GM12891 (cell line): ENCODE measurements around the gene DENND2D.

ENCODE experiments used
- POLR2A ChIP-seq: IDR thresholded peaks from 2 replicates; pipeline ENCODE4 v1.6.1; 2011; ENCODE audit warnings: low read depth, low read length, control low read depth
- POLR2AphosphoS5 ChIP-seq: IDR thresholded peaks from 2 replicates; pipeline ENCODE4 v1.6.1; 2011; ENCODE audit warnings: low read depth, low read length, control low read depth
- SPI1 ChIP-seq: IDR thresholded peaks from 2 replicates; pipeline ENCODE4 v1.6.1; 2011; ENCODE audit warnings: low read depth, low read length, control low read depth
- TAF1 ChIP-seq: IDR thresholded peaks from 2 replicates; pipeline ENCODE4 v1.6.1; 2011; ENCODE audit warnings: low read depth, low read length, control low read depth

DNA sequence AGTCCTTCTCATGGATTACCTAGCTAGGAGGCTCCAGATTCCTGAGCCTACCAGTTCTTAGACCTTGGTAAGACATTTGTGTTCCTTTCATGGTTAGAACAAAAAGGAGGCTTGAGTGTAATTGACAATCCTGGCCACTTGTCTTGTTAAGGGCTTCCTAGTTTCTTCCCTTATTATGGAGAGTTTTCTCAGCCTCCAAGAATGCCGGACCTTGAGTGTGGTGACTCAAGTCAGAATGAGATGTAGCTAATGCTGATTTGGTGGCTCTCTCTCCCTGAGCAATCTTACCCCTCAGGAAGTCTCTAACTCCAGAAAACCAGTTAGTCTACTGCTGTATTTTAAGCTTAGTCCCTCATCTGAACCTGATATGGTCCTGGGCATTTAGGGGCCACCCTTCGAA lies 41.4 kb upstream of the DENND2D start:
- TF ChIP-seq POLR2A (no peak), POLR2AphosphoS5 (no peak), SPI1 (no peak), TAF1 (no peak)
